Glutamatergic neuron (in vitro differentiated cells): ENCODE data around the gene DGKB. TPM values are rescaled to one million over a fixed set of nuclear protein-coding genes. Genes with fewer than 3 reads are reported as not detected.

Experiments
- DNase-seq: peaks from one replicate; pipeline ENCODE4 v3.0.0; 2022
- H3K27ac Mint-ChIP-seq: one replicate; pipeline ENCODE4 v1.8.0; 2020; ENCODE audit warnings: mild to moderate bottlenecking, mixed read lengths, inconsistent platforms; ENCODE audit not compliant: unreplicated experiment
- H3K27me3 Mint-ChIP-seq: one replicate; pipeline ENCODE4 v1.8.0; 2020; ENCODE audit warnings: mild to moderate bottlenecking, moderate library complexity, mixed read lengths, inconsistent platforms; ENCODE audit not compliant: unreplicated experiment
- H3K36me3 Mint-ChIP-seq: one replicate; pipeline ENCODE4 v1.8.0; 2020; ENCODE audit warnings: mild to moderate bottlenecking, mixed read lengths, inconsistent platforms; ENCODE audit not compliant: unreplicated experiment
- H3K4me1 Mint-ChIP-seq: one replicate; pipeline ENCODE4 v1.8.0; 2020; ENCODE audit warnings: mild to moderate bottlenecking, low read depth, mixed read lengths, inconsistent platforms; ENCODE audit not compliant: unreplicated experiment
- H3K4me3 Mint-ChIP-seq: one replicate; pipeline ENCODE4 v1.8.0; 2020; ENCODE audit warnings: mild to moderate bottlenecking, mixed read lengths, inconsistent platforms; ENCODE audit not compliant: unreplicated experiment
- H3K9me3 Mint-ChIP-seq: one replicate; pipeline ENCODE4 v1.8.0; 2020; ENCODE audit warnings: mild to moderate bottlenecking, moderate library complexity, mixed read lengths, inconsistent platforms; ENCODE audit not compliant: unreplicated experiment
- total RNA-seq: library from RNA; stranded (reverse); fragmentation: NEBNext Ultra II Directional; extraction: Animal tissue kit (Norgen Biotek cat#: 25700); gene quantifications from one replicate; pipeline ENCODE4 v1.2.1, GENCODE V29; 2021; ENCODE audit not compliant: unreplicated experiment
- TF ChIP-seq, protein P1 (sequence below): fragments of 200-600 bp; sonication (generic); IDR thresholded peaks from one replicate; pipeline ENCODE4 v1.5.0; 2021; ENCODE audit not compliant: partially characterized antibody, unreplicated experiment

Gene DGKB
- total RNA-seq, 1 donor from 2014 or later = 57.8 TPM

- H3K9me3 Mint-ChIP-seq = no peaks in the 10 kb centered on the region
- H3K4me3 Mint-ChIP-seq = no peak overlapping the region
- TF ChIP-seq, protein P1, sequence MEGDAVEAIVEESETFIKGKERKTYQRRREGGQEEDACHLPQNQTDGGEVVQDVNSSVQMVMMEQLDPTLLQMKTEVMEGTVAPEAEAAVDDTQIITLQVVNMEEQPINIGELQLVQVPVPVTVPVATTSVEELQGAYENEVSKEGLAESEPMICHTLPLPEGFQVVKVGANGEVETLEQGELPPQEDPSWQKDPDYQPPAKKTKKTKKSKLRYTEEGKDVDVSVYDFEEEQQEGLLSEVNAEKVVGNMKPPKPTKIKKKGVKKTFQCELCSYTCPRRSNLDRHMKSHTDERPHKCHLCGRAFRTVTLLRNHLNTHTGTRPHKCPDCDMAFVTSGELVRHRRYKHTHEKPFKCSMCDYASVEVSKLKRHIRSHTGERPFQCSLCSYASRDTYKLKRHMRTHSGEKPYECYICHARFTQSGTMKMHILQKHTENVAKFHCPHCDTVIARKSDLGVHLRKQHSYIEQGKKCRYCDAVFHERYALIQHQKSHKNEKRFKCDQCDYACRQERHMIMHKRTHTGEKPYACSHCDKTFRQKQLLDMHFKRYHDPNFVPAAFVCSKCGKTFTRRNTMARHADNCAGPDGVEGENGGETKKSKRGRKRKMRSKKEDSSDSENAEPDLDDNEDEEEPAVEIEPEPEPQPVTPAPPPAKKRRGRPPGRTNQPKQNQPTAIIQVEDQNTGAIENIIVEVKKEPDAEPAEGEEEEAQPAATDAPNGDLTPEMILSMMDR = no peak
- H3K4me1 Mint-ChIP-seq = no peaks in the 10 kb centered on the region
- no peaks in the 10 kb centered on the region for H3K36me3 Mint-ChIP-seq
- no peak overlapping the region for H3K27ac Mint-ChIP-seq
- DNase-seq = no peak
- no peaks in the 10 kb centered on the region for H3K27me3 Mint-ChIP-seq
These were observed 684.2 kb downstream of the DGKB start for GRCh38 chr7:14218338-14218737.

GRCh38 chr7:14209896-14210484 is 692.6 kb downstream of the DGKB start:
- peaks cover 2% of the 10 kb centered on the region for H3K27me3 Mint-ChIP-seq
- no peaks in the 10 kb centered on the region for H3K4me1 Mint-ChIP-seq
- H3K36me3 Mint-ChIP-seq = no peaks in the 10 kb centered on the region
- no peak overlapping the region for H3K27ac Mint-ChIP-seq
- DNase-seq = no peak
- TF ChIP-seq, protein P1 = no peak
- no peaks in the 10 kb centered on the region for H3K9me3 Mint-ChIP-seq
- no peak overlapping the region for H3K4me3 Mint-ChIP-seq

- DNase-seq = no peak
- no peaks in the 10 kb centered on the region for H3K36me3 Mint-ChIP-seq
- no peak overlapping the region for H3K4me3 Mint-ChIP-seq
- H3K9me3 Mint-ChIP-seq = no peaks in the 10 kb centered on the region
- peaks cover 2% of the 10 kb centered on the region for H3K27me3 Mint-ChIP-seq
- TF ChIP-seq, protein P1 = no peak
- H3K4me1 Mint-ChIP-seq = no peaks in the 10 kb centered on the region
- H3K27ac Mint-ChIP-seq = no peak overlapping the region
These were observed 694.8 kb downstream of the DGKB start for GRCh38 chr7:14207711-14208110.

DNA sequence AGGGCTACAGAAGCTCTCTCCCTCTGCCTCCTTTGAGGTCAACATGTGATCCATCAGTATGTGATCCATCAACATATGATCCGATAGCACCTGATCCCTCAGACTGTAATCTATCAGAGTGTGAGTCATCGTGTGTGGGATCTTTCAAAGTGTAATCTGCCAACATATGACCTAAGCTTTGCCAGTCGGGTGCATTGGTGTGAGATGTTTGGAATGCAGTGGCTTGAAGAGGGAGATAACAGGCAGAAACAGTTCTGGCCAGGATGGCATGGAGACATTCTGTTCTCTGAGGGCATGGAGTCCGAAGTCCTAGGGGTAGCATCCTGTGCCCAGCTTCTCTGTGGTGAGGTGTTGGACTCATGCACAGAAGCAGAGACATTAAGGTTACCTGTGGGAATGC is 695.4 kb downstream of the DGKB start:
- Mint-ChIP-seq H3K4me1 (no peaks in the 10 kb centered on the region), H3K36me3 (no peaks in the 10 kb centered on the region), H3K4me3 (no peak overlapping the region), H3K27ac (no peak overlapping the region), H3K9me3 (no peaks in the 10 kb centered on the region), H3K27me3 (peaks cover 2% of the 10 kb centered on the region)
- no peak for DNase-seq
- TF ChIP-seq, protein P1 = no peak

GRCh38 chr7:14206121-14206520 is 696.4 kb downstream of the DGKB start:
- no peak for DNase-seq
- H3K4me3 Mint-ChIP-seq = no peak overlapping the region

More at GRCh38 chr7:14206121-14206520, 696.4 kb downstream of the DGKB start:
- no peaks in the 10 kb centered on the region for H3K4me1 Mint-ChIP-seq
- peaks cover 2% of the 10 kb centered on the region for H3K27me3 Mint-ChIP-seq
- TF ChIP-seq, protein P1 = no peak
- no peak overlapping the region for H3K27ac Mint-ChIP-seq
- no peaks in the 10 kb centered on the region for H3K36me3 Mint-ChIP-seq
- H3K9me3 Mint-ChIP-seq = no peaks in the 10 kb centered on the region
